Activated naive CD4-positive, alpha-beta T cell treated with anti-CD3 and anti-CD28 coated beads, Interleukin-2, amount 10 ng/mL, durations not matched to agents 7 days and 5 days (primary cell): ENCODE results near the gene PLA2G6.
A peak's percentile ranks its signal among the peaks of the same experiment; 100 is the strongest.

ENCODE experiments used
- CTCF ChIA-PET: fragments of 350-600 bp; sonication (Branson Sonifier 250); formaldehyde crosslinking; loops from one replicate; lab custom pipeline; 2021; ENCODE audit warnings: antibody characterized with exemption; lab: Charles Lee
- DNase-seq: peaks from one replicate; pipeline ENCODE4 v3.0.0-alpha.2; 2020
- H3K27ac Mint-ChIP-seq: one replicate; pipeline ENCODE4 v1.8.0; 2021; ENCODE audit warnings: mild to moderate bottlenecking, moderate library complexity, mixed read lengths
- H3K27me3 Mint-ChIP-seq: one replicate; pipeline ENCODE4 v1.8.0; 2021; ENCODE audit warnings: mild to moderate bottlenecking, mixed read lengths
- H3K36me3 Mint-ChIP-seq: one replicate; pipeline ENCODE4 v1.8.0; 2021; ENCODE audit warnings: mixed read lengths
- H3K4me1 Mint-ChIP-seq: one replicate; pipeline ENCODE4 v1.8.0; 2021; ENCODE audit warnings: mixed read lengths
- H3K4me3 Mint-ChIP-seq: one replicate; pipeline ENCODE4 v1.8.0; 2021; ENCODE audit warnings: mild to moderate bottlenecking, moderate library complexity, mixed read lengths
- H3K9me3 Mint-ChIP-seq: one replicate; pipeline ENCODE4 v1.8.0; 2021; ENCODE audit warnings: mixed read lengths

PLA2G6 gene

GRCh38 chr22:38204784-38205183 lies 23.2 kb upstream of the PLA2G6 start:
- H3K4me3 Mint-ChIP-seq: no peak overlapping the region
- H3K36me3 Mint-ChIP-seq: no peaks in the 10 kb centered on the region

GRCh38 chr22:38203855-38204514 lies 22.4 kb upstream of the PLA2G6 start:
- no peak for DNase-seq
- Mint-ChIP-seq H3K4me1 (peaks cover 46% of the 10 kb centered on the region), H3K27me3 (peaks cover 7% of the 10 kb centered on the region), H3K4me3 (peak overlapping the region; percentile 81), H3K27ac (no peak overlapping the region), H3K36me3 (no peaks in the 10 kb centered on the region), H3K9me3 (no peaks in the 10 kb centered on the region)
- CTCF ChIA-PET: interaction anchor here (0.8 to 1.7 kb wide), 5 partner anchors 11 to 152 kb away, joined by 3 to 5 read pairs (median 4); no protein-coding TSS in a partner anchor

More at GRCh38 chr22:38204784-38205183, 23.2 kb upstream of the PLA2G6 start:
- no peak for DNase-seq
- H3K4me1 Mint-ChIP-seq: peaks cover 42% of the 10 kb centered on the region
- CTCF ChIA-PET: interaction anchor here (1.6 kb wide), 1 partner anchor 153 kb away, joined by 4 read pairs; no protein-coding TSS in a partner anchor
- H3K27me3 Mint-ChIP-seq: peaks cover 4% of the 10 kb centered on the region
- H3K9me3 Mint-ChIP-seq: no peaks in the 10 kb centered on the region
- H3K27ac Mint-ChIP-seq: no peak overlapping the region

- peak; percentile 72 for DNase-seq
- H3K4me3 Mint-ChIP-seq: peak overlapping the region; percentile 81
- peak overlapping the region; percentile 85 for H3K27ac Mint-ChIP-seq
- CTCF ChIA-PET: interaction anchor here (0.8 to 1.7 kb wide), 5 partner anchors 11 to 151 kb away, joined by 3 to 5 read pairs (median 4); no protein-coding TSS in a partner anchor
- peaks cover 45% of the 10 kb centered on the region for H3K4me1 Mint-ChIP-seq
- no peaks in the 10 kb centered on the region for H3K36me3 Mint-ChIP-seq
- peaks cover 7% of the 10 kb centered on the region for H3K27me3 Mint-ChIP-seq
- H3K9me3 Mint-ChIP-seq: no peaks in the 10 kb centered on the region
Observed at GRCh38 chr22:38203090-38203810, 21.6 kb upstream of the PLA2G6 start.

GRCh38 chr22:38202437-38203089 lies 20.9 kb upstream of the PLA2G6 start:
- Mint-ChIP-seq H3K27me3 (peaks cover 7% of the 10 kb centered on the region), H3K4me1 (peaks cover 45% of the 10 kb centered on the region), H3K36me3 (no peaks in the 10 kb centered on the region), H3K27ac (peak overlapping the region; percentile 85), H3K9me3 (no peaks in the 10 kb centered on the region), H3K4me3 (peak overlapping the region; percentile 81)
- CTCF ChIA-PET: interaction anchor here (1.1 to 1.7 kb wide), 3 partner anchors 10 to 27 kb away, joined by 3 to 8 read pairs (median 5); no protein-coding TSS in a partner anchor
- DNase-seq: peak; percentile 75

- peak; percentile 95 for DNase-seq
- Mint-ChIP-seq H3K4me3 (peak within 1 kb of the TSS; percentile 81), H3K9me3 (no peaks in the 10 kb centered on the region), H3K4me1 (peaks cover 45% of the 10 kb centered on the region), H3K27me3 (peaks cover 7% of the 10 kb centered on the region), H3K27ac (peak within 1 kb of the TSS; percentile 96), H3K36me3 (no peaks in the 10 kb centered on the region)
- CTCF ChIA-PET: interaction anchor here (0.6 to 1.9 kb wide), 6 partner anchors 9 to 150 kb away, joined by 3 to 8 read pairs (median 4); partner anchors contain the start of gene PLA2G6
Observed at GRCh38 chr22:38201711-38202436, 20.2 kb upstream of the PLA2G6 start, which contains the start of gene MAFF. MAFF (plus strand) TSS chr22:38201994; CDS start chr22:38213854, 11,860 bp downstream.

GRCh38 chr22:38201371-38201710 lies 19.7 kb upstream of the PLA2G6 start:
- H3K9me3 Mint-ChIP-seq: no peaks in the 10 kb centered on the region
- CTCF ChIA-PET: interaction anchor here (0.9 to 1.9 kb wide), 5 partner anchors 9 to 150 kb away, joined by 3 to 8 read pairs (median 4); no protein-coding TSS in a partner anchor
- H3K4me1 Mint-ChIP-seq: peaks cover 45% of the 10 kb centered on the region
- H3K36me3 Mint-ChIP-seq: no peaks in the 10 kb centered on the region
- peak overlapping the region; percentile 96 for H3K27ac Mint-ChIP-seq
- peak overlapping the region; percentile 72 for H3K4me3 Mint-ChIP-seq
- DNase-seq: no peak
- peaks cover 7% of the 10 kb centered on the region for H3K27me3 Mint-ChIP-seq

GRCh38 chr22:38199826-38200559 lies 18.4 kb upstream of the PLA2G6 start:
- CTCF ChIA-PET: interaction anchor here (1.9 kb wide), 1 partner anchor 16 kb away, joined by 4 read pairs; no protein-coding TSS in a partner anchor
- Mint-ChIP-seq H3K36me3 (no peaks in the 10 kb centered on the region), H3K27me3 (peaks cover 12% of the 10 kb centered on the region), H3K4me1 (peaks cover 46% of the 10 kb centered on the region), H3K27ac (peak overlapping the region; percentile 96), H3K4me3 (no peak overlapping the region), H3K9me3 (no peaks in the 10 kb centered on the region)
- no peak for DNase-seq

- Mint-ChIP-seq H3K27ac (no peak overlapping the region), H3K27me3 (peaks cover 35% of the 10 kb centered on the region), H3K4me1 (peaks cover 37% of the 10 kb centered on the region), H3K36me3 (no peaks in the 10 kb centered on the region), H3K4me3 (no peak overlapping the region), H3K9me3 (no peaks in the 10 kb centered on the region)
- no peak for DNase-seq
- CTCF ChIA-PET: interaction anchor here (0.6 kb wide), 1 partner anchor 13 kb away, joined by 3 read pairs; no protein-coding TSS in a partner anchor
Observed at GRCh38 chr22:38196791-38197419, 15.3 kb upstream of the PLA2G6 start.

GRCh38 chr22:38193580-38193979 lies 11.9 kb upstream of the PLA2G6 start:
- Mint-ChIP-seq H3K4me3 (no peak overlapping the region), H3K36me3 (no peaks in the 10 kb centered on the region), H3K27me3 (peaks cover 41% of the 10 kb centered on the region), H3K27ac (no peak overlapping the region), H3K4me1 (peaks cover 13% of the 10 kb centered on the region), H3K9me3 (no peaks in the 10 kb centered on the region)
- DNase-seq: no peak
- CTCF ChIA-PET: interaction anchor here (1.9 kb wide), 1 partner anchor 8 kb away, joined by 8 read pairs; the partner anchor contains the start of gene MAFF

GRCh38 chr22:38192475-38192863 lies 10.8 kb upstream of the PLA2G6 start:
- no peak overlapping the region for H3K4me3 Mint-ChIP-seq
- H3K9me3 Mint-ChIP-seq: no peaks in the 10 kb centered on the region
- CTCF ChIA-PET: interaction anchor here (1.9 kb wide), 1 partner anchor 9 kb away, joined by 8 read pairs; the partner anchor contains the start of gene MAFF
- DNase-seq: no peak
- no peaks in the 10 kb centered on the region for H3K36me3 Mint-ChIP-seq
- no peak overlapping the region for H3K27ac Mint-ChIP-seq
- peaks cover 13% of the 10 kb centered on the region for H3K4me1 Mint-ChIP-seq
- peaks cover 52% of the 10 kb centered on the region for H3K27me3 Mint-ChIP-seq

- CTCF ChIA-PET: interaction anchor here (0.6 to 1.9 kb wide), 2 partner anchors 9 to 10 kb away, joined by 4 to 8 read pairs; partner anchors contain the start of gene MAFF
- H3K9me3 Mint-ChIP-seq: no peaks in the 10 kb centered on the region
- no peaks in the 10 kb centered on the region for H3K36me3 Mint-ChIP-seq
- H3K4me1 Mint-ChIP-seq: peaks cover 13% of the 10 kb centered on the region
- H3K4me3 Mint-ChIP-seq: no peak overlapping the region
- DNase-seq: no peak
- H3K27ac Mint-ChIP-seq: no peak overlapping the region
- H3K27me3 Mint-ChIP-seq: peaks cover 58% of the 10 kb centered on the region
Observed at GRCh38 chr22:38191731-38192474, 10.3 kb upstream of the PLA2G6 start.

- H3K36me3 Mint-ChIP-seq: no peaks in the 10 kb centered on the region
- CTCF ChIA-PET: no interaction called here
- no peak overlapping the region for H3K27ac Mint-ChIP-seq
- peaks cover 13% of the 10 kb centered on the region for H3K4me1 Mint-ChIP-seq
- H3K9me3 Mint-ChIP-seq: no peaks in the 10 kb centered on the region
- no peak overlapping the region for H3K4me3 Mint-ChIP-seq
- no peak for DNase-seq
- H3K27me3 Mint-ChIP-seq: peaks cover 59% of the 10 kb centered on the region
Observed at GRCh38 chr22:38191055-38191454, 9.4 kb upstream of the PLA2G6 start.
